Activated T-cell treated with anti-CD3 and anti-CD28 coated beads, Interleukin-2, amount 50 U/mL, for 1 hour (primary cell): ENCODE measurements around the gene FBXO4.
"Not testable (repeated sequence)": the region's sequence is repeated elsewhere in the genome, so short reads cannot be mapped to it uniquely, and the experiment has no call there.

Source experiments
- DNase-seq: peaks from one replicate; pipeline ENCODE4 v3.0.0-alpha.2; 2020

The FBXO4 gene

DNA sequence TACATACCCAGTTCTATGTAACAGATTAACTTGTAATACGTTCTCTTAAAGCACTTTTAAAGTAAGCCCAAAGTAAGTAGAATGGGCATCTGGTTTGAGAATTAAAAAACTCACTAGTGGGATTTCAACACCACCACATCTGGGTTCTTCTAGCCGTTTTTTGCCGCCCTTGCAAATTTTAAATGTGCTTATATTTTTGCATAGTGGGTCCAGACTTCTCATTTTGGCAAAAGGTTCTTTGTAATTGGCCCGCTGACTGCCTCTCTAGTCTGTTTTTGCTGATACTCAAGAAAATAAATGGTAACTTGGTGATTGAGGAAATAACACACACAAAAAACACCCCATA is 582 bp upstream of the FBXO4 start:
- DNase-seq, result no peak

DNA sequence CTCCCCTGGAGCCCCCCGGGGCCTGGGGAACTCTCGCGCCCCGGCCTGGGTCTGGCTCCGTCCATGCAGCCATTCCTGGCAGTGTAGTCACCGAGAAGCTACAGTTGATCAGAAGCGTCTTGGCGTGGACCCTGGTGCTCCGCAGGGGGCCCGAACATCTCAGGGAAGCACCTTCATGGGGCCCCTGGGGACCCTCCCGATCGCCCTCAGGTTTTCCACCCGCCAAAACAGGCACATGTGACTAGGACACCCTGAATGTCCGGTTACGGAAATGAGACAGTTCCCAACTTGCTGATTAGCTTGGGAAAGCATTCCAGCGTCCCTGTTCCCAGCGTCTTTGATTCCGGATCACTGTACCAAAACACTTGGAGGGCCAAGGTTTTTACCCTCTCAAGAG is 472 bp downstream of the FBXO4 start:
- no peak for DNase-seq

DNA sequence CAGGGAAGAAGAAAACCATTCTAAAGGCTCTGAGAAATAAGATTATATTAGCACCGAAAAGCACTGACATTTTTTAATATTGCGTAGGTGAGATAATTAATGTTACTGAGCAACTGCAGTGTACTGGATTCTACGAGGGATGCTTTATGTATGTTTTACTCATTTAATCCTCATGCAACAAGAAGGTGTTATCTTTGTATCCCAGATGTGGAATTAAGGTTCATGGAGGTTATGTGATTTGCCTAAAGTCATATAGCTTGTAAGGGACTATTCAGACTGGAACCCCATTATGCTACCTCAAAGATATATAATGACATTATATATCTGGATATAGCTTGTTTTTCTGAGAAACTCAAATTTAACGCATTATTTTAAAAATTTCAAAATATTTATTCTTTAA is 2.5 kb downstream of the FBXO4 start:
- no peak for DNase-seq

DNA sequence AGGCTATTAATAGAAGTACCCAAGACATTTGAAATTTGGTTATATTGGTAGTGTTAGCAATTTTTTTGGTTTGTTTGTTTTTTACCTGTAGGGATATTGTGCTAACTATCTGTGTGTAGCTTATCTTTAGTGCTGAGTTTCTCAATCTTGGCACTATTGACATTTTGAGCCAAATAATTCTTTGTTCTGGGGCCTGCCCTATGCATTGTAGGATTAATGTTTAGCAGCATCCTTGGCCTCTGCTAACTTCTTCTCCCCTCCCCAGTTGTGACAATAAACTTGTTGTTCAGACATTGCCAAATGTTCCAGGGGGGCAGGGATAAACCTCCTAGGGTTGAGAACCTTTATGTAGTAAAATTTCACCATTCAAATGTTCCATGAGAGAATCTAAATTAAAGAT is 4.0 kb downstream of the FBXO4 start:
- no peak for DNase-seq

DNA sequence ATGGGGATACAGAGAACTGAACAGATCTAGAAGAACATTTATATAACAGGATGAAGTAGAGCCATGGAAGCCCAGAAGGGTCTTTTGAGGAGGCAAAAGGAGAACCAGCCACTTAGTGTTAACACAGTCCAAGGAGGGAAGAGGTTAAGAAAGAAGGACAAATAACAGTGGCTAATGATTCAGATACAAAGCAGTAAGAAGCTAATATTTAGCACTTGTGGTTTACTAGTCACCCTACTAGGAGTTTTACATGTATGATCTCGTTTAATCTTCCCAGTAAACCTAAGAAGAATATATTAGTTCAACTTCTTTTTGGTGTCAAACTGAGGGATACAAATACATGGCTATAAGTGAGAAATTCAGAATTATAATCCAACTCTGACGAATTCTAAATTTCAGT is 7.7 kb downstream of the FBXO4 start:
- DNase-seq, result no peak

DNA sequence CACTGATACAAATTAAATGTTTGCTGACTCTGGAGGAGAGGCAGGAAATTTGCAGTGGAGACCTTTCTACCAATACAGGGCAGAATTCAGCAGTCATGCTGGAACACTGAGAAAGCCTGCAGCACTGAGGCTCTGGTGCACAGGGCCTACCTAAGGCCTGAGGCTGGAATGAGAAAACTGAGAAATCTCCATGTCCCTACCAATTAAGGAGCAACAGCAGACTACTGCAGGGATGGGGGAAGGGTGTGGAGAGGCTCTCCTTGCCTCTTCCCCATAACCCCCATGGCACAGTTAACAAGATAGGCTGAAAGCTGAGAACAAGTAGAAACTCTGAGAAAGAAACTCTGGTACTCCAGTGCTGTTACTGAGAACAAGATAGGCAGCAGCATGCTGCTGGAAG is 10.5 kb downstream of the FBXO4 start:
- DNase-seq, result no peak

DNA sequence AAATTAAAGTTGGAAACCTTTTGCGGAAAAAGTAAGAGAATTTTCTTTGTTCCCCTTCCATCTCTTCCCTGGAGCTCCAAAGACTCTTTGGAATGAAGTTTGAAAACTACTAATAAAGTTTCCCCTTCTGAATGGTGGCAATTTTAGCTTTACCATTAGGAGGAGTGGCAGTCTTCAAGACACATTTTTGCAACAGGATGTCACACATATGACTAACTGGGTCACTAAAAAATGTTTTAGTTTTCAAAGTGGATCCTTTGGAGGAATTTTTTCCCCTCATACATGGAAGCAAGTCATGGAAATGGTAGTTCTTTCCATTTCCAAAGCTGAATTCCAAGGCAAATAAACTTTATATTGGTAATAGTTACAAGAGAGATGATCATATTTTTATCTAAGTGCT is 15.6 kb downstream of the FBXO4 start:
- DNase-seq, result no peak

DNA sequence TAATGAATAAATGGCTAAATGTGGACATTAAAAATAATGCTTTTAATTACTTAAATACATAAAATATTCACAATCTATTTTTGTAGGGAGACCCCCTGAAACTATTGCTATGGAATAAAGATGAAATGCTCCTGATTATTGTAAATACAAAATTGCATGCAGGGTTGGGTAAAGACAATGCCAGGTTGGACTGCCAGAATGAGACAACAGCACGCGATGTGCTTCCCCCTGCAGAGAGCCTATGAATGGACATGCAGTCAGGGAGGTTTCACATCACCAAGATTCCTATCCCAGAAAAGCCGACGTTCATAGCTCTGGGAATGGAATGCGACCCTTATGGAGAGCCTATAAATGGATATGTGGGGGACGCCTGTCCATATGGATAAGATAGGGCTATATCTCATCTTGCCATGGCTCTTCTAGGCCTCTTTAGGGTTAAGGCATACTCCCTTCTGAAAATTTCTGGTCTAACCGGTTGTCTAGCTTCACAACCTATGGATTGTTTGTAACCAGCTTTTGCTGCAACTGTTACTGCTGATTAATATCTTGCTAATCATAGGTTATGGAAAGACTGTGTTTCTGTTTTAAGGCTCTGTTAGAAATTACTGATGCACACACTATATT is 20.4 kb downstream of the FBXO4 start:
- DNase-seq, result not testable (repeated sequence)

DNA sequence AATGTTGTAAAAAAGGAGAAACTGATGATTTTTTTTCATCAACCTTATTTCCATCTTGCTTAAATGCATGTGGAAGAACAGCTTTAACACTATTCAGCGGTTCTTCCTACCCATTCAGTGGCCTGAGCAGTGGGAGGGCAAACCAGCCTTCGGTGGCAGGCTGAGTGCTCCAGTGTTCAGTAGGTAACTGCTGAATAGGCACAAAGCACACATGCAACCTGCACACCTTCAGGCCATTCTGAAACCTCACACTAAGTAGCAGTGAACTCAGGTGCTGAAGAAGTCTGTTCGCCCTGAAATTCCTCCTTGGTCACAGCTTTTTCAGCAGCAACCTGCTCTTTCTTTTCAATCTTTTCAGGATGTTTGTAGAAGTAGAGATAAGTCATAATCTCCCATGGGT is 26.1 kb downstream of the FBXO4 start:
- DNase-seq, result no peak

DNA sequence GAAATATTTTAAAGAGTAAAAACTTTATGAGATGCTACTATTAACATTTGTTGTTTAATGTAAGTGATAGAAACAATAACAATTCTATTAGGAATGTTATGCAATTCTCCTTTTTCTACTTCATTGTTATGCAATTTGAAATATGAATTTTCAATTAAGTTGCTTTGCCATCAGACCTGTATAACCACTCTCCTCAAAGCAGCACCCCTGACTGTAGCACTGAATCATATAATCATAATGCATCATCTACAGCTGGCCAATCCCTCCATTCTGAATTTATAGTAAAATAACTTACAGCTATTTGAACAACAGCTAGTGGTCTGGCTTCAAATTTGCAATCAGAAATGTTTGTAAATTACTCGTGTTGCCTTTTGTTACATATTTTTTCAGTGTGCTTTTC is 29.2 kb downstream of the FBXO4 start:
- DNase-seq, result no peak

DNA sequence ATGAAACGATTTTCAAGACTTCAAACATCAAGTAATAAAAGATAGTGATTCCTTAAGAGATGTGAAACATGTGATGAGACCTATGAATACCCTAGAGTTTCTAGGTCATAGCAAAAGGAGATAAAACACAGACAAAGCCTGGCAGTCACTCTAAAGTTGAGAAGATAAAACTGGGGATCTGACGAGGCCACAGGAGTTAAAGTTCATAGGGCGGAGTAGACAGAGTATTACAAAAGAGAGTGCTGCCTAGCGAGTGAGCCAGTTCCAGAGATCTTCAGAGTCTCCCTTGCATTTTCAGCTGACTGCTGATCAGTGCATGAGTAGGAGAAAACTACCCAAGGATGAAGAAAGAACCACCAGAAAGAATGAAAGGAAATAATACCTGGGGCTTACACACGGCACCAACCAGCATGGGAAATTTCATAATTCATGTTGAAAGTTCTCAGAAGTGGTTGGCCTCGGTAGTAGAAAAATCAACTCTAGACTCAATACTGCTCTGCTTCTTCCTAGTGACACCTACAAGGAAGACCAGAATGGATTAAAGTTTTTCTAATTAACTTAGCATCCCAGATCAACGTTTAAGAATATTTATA is 30.4 kb downstream of the FBXO4 start:
- DNase-seq, result no peak

DNA sequence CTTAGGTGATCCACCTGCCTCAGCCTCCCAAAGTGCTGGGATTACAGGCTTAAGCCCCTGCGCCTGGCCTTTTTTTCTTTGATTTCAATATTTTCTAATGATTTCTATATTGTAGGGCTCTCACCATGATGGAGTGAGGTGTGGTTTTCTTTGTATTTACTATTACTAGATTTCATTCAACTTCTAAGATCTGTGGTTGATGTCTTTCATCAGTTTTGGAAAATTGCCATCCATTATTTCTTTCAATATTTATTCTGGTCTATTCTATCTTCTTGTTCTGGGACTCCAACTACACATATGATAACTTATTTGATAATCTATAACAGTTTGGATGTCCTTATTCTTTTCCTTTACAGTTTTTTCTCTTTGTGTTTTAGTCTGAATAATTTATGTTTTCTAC is 31.9 kb downstream of the FBXO4 start:
- no peak for DNase-seq

DNA sequence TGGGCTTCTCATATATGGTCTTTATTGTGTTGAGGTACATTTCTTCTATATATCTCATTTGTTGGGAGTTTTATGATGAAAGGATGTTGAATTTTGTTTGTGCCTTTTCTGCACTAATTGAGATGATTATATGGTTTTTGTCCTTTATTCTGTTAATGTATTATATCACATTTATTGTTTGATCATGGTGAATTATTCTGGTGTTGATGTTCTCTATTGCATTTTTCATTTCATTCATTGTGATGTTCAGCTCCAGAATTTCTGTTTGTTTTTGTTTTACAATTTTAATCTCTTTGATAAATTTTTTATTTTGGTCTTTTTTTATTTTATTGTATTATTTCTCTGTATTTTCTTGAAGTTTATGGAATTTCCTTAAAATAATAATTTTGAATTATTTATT is 35.4 kb downstream of the FBXO4 start:
- no peak for DNase-seq

DNA sequence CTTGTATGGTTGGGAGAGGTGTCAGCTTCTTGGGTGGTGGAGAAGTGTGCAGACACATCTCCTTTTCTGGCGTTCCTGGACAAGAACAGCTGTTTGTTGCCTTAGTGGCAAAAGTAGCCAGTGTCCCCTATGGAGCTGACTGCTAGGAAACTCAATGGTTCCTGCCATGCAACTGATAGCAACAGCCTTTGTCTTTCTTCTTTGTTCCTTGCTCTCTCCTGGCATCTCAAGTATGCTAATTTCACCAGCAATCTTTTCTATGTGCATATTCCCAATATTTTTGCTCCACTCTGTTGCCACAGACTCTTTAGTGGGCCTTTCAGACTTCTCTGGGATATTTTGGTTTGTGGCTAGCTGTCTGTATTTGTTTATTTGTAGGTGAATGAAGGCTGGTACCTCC is 36.7 kb downstream of the FBXO4 start:
- DNase-seq, result no peak

DNA sequence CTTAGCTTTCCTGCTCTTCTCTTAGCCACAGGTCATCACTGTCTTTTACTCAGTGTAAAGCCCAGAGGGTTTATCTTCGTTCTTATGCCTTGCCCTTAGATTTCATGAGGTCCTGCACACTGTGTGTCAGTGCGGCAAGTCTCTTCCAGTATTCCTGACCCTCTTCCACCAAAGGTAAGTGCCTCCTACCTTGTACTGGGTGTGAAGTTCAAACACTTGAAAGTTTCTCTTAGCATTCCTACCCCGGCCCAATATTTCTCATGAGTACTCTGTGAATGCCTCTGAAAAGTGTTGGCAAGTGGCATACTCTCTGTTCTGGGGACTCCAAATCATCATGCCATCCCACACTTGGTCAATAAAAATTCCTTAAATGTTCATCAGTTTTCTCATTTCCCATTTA is 37.4 kb downstream of the FBXO4 start:
- no peak for DNase-seq

DNA sequence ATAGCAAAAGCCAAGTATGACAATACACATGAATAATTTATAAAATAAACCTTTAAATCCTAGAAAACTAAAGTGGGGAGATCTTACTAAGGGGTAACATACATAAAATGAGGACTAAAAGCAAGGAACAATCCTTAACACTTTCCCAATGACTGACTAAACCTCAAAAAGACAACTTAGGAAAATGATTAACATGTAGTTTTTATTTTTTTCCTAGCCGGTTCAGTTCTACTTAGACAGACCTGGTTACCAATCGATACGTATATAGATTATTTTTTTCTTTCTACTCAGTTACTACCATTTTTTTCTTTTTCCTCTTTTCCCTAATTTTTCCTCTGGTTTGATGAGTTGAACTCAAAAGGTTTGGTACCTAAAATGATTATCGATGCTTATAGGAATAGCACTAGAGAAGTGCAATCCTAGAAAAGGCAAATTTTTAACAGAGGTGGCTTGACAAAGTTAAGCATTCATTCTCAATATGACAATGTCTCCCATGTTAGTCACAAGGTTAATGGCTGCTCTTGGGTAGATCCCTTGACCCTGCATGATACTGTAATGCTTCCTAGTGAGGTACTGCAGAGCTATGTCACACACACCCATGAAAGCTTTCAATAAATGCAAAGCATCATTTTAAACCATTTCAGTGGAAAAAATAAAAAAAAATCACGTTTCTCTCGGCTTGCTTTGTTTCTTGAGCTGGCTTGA is 41.5 kb downstream of the FBXO4 start:
- DNase-seq, result no peak

DNA sequence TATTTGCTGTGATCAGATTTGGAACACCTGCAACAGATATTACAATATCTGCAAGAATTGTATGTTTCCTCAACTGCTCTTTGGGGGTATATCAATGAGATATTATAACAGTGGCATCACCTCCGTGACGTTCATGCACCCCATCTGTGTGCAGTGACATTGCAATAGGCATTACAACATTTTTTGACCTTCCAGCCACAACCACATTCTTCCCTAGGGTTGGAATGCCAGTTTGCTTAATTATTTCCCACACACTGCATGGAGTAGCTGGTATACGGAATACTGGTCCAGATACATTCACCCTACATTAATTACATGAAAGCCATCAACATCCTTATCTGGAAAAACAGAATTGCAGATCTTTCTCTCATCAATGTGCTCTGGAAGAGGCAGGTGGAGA is 42.3 kb downstream of the FBXO4 start:
- no peak for DNase-seq

DNA sequence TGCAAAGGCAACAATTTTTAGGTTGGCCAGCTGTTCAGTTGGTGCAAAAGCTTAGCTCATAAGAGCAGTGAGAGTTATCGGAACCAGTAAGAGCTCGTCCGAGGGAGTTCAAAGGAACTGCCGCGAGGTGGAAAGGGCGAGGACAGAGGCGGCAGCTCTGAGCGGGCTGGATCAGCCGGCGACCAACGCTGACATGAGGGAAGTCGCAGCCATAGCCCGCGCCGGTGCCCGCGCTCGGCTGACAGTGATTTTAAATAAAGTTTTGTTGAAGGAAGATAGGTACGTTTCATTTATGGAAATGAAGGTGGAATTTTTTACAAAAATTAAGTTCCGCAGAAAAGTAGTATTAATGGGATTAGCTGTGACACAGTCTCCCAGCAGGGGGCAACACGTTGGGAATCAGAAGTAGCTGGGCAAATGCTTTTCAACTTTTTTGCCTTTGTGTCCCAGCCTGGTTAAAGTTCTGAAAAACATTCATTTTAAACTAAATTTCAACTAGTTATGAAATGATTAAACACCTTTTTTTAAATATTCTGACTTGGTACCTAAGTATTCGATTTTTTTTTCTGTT is 43.2 kb downstream of the FBXO4 start:
- no peak for DNase-seq

DNA sequence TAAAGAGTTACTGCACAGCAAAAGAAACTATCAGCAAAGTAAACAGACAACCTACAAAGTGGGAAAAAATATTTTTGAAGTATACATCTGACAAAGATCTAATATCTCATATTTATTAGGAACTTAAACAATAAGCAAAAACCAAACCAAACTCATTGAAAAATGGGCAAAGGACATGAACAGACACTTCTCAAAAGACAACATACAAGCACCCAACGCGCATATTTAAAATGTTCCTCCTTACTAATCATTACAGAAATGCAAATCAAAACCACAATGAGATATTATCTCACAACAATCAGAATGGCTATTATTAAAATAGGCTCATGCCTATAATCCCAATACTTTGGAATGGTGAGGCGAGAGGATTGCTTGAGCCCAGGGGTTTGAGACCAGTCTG is 48.0 kb downstream of the FBXO4 start:
- no peak for DNase-seq

DNA sequence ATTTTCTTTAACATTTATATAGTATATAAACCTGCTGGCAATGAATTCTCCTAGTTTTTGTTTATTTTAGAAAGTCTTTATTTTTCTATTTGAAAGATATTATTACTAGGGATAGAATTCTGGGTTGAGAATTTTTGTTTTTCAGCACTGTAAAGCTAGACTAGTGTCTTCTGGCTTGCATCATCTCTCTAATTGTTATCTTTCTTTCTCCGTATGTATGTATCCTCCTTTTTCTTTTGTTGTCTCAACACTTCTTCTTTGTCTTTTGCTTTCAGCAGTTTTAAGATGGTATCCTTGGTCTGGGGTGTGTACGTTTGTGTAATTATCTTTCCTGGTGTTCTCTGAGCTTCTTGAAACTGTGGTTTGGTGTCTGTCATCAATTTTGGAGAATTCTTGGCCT is 48.8 kb downstream of the FBXO4 start:
- no peak for DNase-seq

DNA sequence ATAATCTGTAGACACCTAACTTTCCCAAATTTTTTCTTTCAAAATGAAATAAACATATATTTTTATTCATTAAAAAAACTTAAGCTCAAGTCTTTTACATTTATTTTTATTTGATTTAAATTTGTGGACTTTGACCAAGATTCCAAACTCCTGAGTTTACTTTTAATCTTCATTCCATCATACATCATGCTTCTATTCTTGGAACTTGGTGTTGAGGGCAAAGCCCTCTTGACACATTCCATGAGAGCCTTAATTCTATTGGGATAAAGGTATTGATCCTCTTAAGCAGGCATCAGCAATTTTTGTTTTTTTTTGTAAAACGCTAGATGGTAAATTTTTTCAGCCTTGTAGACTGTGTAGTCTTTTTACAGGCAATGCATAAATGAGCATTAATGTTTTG is 53.6 kb downstream of the FBXO4 start:
- DNase-seq, result no peak

DNA sequence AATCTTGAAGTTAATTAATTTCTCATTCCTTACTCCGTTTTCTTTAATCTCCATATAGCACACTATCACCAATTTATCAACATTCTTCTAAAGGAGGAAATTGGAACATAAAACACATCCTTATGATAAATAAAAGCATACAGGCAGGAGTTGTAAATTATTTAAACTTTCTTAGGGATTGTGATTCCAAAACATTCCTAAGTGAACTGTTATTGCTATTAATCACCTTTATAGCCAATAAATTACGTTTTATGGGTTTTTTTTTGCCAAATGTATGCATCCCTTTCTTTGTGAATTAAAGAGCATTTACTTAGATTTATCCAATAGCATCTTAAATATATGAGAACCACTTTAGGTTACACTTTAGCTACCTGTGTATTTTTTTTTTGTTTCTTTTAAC is 55.3 kb downstream of the FBXO4 start:
- DNase-seq, result no peak

DNA sequence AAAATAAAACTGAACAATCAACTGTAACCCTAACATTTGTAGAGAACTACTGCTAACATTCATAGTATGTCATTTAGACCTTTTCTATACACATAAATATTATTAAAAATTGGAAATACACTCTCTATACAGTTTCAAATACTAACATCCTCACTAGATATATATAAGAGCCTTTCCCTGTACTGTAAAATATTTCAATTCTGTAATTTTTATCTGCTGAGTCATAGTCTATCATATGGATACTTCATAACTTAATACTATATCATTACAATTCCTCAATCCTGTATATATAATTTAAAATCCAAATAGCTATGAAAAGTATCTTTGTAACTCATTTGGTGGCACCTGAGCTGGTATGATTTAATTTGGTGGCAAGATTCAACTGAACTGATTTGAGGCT is 55.8 kb downstream of the FBXO4 start:
- DNase-seq, result no peak

DNA sequence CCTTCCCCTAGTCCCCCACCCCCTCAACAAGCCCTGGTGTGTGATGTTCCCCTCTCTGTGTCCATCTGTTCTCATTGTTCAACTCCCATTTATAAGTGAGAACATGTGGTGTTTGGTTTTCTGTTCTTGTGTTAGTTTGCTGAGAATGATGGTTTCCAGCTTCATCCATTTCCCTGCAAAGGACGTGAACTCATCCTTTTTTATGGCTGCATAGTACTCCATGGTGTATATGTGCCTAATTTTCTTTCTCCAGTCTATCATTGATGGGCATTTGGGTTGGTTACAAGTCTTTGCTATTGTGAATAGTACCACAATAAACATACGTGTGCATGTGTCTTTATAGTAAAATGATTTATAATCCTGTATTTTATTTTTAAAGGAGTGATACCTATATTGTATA is 57.8 kb downstream of the FBXO4 start:
- not testable (repeated sequence) for DNase-seq

DNA sequence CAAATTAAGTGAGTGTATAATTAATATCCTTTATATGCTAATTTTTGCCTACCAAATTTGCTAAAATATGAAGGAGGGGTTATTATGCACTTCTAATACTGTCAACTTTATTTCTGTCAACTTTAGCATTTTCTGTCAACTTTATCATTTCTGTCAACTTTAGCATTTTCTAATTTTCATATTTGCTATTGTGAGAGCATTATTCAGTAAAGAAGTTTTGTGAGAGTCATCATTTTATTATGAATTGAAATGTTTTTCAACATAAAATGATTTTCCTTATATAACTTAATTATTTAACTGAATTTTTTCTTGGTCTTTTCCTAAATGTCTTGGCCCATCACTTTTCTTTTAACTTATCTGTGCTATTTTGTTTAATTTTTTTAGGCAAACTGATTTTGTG is 58.2 kb downstream of the FBXO4 start:
- no peak for DNase-seq
